CD4-positive, alpha-beta T cell (primary cell): ENCODE measurements around the gene SERPINE2. TPM values are rescaled to one million over a fixed set of nuclear protein-coding genes. Genes with fewer than 3 reads are reported as not detected.
A peak's percentile ranks its signal among the peaks of the same experiment; 100 is the strongest.

Experiments
- ATAC-seq: fragments of 200-7000 bp; cut with Tn5 transposase; one replicate; pipeline ENCODE4 v1.10.0; 2022; ENCODE audit warnings: mild to moderate bottlenecking; ENCODE audit not compliant: poor library complexity
- CTCF ChIA-PET: fragments of 350-600 bp; sonication (Branson Sonifier 250); formaldehyde crosslinking; loops from one replicate; lab custom pipeline; 2021; ENCODE audit warnings: antibody characterized with exemption, inconsistent platforms; lab: Charles Lee
- POLR2A ChIA-PET: fragments of 350-600 bp; sonication (Branson Sonifier 250); formaldehyde crosslinking; loops from one replicate; lab custom pipeline; 2021; ENCODE audit warnings: antibody characterized with exemption, inconsistent platforms; lab: Charles Lee
- DNase-seq, 14 experiments: peaks; one replicate each; pipeline ENCODE4 v3.0.0-alpha.2; 2013 to 2020; ENCODE audit warnings: mixed read lengths in 2 of 14
- H3K27ac ChIP-seq, 2 donors: one replicate each; pipeline versions ENCODE4 v1.5.1 to v1.7.0; 2013; ENCODE audit warnings: low read length in 2 of 2, low read depth in 1 of 2, mild to moderate bottlenecking in 1 of 2
- H3K27me3 ChIP-seq, 2 experiments: 1 replicate in 1 of 2; 2 replicates in 1 of 2; pipeline versions ENCODE4 v1.6.1 to v1.7.0; 2013; ENCODE audit warnings: low read length in 2 of 2, control low read depth in 1 of 2, mild to moderate bottlenecking in 1 of 2, moderate library complexity in 1 of 2; ENCODE audit not compliant: insufficient read depth in 2 of 2, control insufficient read depth in 1 of 2
- H3K36me3 ChIP-seq: one replicate; pipeline ENCODE4 v1.6.1; 2013; ENCODE audit warnings: low read length, control low read depth; ENCODE audit not compliant: insufficient read depth
- H3K4me1 ChIP-seq: one replicate; pipeline ENCODE4 v1.6.1; 2013; ENCODE audit warnings: low read length, control low read depth; ENCODE audit not compliant: insufficient read depth
- H3K4me3 ChIP-seq: one replicate; pipeline ENCODE4 v1.5.1; 2013; ENCODE audit warnings: mild to moderate bottlenecking, low read length, moderate library complexity
- H3K9me3 ChIP-seq, 2 experiments: 1 replicate in 1 of 2; 2 replicates in 1 of 2; pipeline versions ENCODE4 v1.6.1 to v1.7.0; 2013; ENCODE audit warnings: low read length in 2 of 2, mild to moderate bottlenecking in 2 of 2, control low read depth in 1 of 2, moderate library complexity in 1 of 2; ENCODE audit not compliant: control insufficient read depth in 1 of 2, insufficient read depth in 1 of 2
- H3K27ac Mint-ChIP-seq: one replicate; pipeline ENCODE4 v1.8.0; 2020; ENCODE audit warnings: mixed read lengths
- H3K27me3 Mint-ChIP-seq: one replicate; pipeline ENCODE4 v1.8.0; 2021; ENCODE audit warnings: mixed read lengths
- H3K36me3 Mint-ChIP-seq: one replicate; pipeline ENCODE4 v1.8.0; 2021; ENCODE audit warnings: low read depth, mixed read lengths
- H3K4me1 Mint-ChIP-seq: one replicate; pipeline ENCODE4 v1.8.0; 2021; ENCODE audit warnings: low read depth, mixed read lengths
- H3K4me3 Mint-ChIP-seq: one replicate; pipeline ENCODE4 v1.8.0; 2020; ENCODE audit warnings: mild to moderate bottlenecking, mixed read lengths
- H3K9me3 Mint-ChIP-seq: one replicate; pipeline ENCODE4 v1.8.0; 2020; ENCODE audit warnings: mixed read lengths
- intact Hi-C, 2 experiments: fragments of 100-400 bp; cut with DNase I in 1 of 2; cut with micrococcal nuclease in 1 of 2; formaldehyde crosslinking; loops; one replicate each; pipeline versions ENCODE4 v1.15.1 to v1.9.0; 2023 to 2025; cut with DNase I, micrococcal nuclease
- total RNA-seq, 174 experiments: library from RNA in 2 of 174; stranded (reverse) in 2 of 174; gene quantifications; one replicate each; pipeline ENCODE4 v1.2.3 and lab custom pipeline; 2021 to 2026
- TF ChIP-seq, protein P1 (sequence below): fragments of 200-600 bp; IDR thresholded peaks from one replicate; pipeline ENCODE4 v1.8.0; 2022; ENCODE audit warnings: antibody characterized with exemption, mild to moderate bottlenecking

SERPINE2 gene
- total RNA-seq, 2 experiments from 2014 or later: 5.1 to 7.3 TPM

DNA sequence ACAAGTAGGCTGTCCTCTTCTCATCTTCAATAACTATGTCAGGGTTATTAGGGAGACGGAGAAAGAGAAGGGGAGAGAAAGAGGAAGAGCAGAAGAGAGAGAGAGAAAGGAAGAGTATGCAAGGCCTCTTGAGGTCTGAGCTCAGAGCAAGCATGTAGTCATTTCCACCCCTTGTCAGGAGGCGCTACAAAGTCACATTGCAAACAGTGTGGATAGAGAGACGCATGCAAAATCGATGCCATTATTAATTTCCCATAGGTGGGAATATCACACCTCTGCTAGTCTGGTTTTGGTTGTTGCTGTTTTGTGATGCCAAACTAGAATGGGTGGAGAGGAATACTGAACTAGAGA, 24.2 kb upstream of the SERPINE2 start:
- ChIA-PET CTCF (interaction anchor here (2.0 kb wide), 1 partner anchor 70 kb away, joined by 10 read pairs; no protein-coding TSS in a partner anchor), POLR2A (no interaction called here)
- Mint-ChIP-seq H3K27ac (no peak overlapping the region), H3K36me3 (no peaks in the 10 kb centered on the region), H3K27me3 (no peaks in the 10 kb centered on the region), H3K9me3 (no peaks in the 10 kb centered on the region), H3K4me1 (no peaks in the 10 kb centered on the region), H3K4me3 (no peak overlapping the region)
- Histone ChIP-seq H3K36me3 (no peaks in the 10 kb centered on the region), H3K27ac (no peak overlapping the region), H3K9me3 (no peaks in the 10 kb centered on the region), H3K27me3 (no peaks in the 10 kb centered on the region), H3K4me3 (no peak overlapping the region), H3K4me1 (no peaks in the 10 kb centered on the region)
- DNase-seq (no peak), ATAC-seq (no peak)
- intact Hi-C loops: no loop called here
- TF ChIP-seq, protein P1, sequence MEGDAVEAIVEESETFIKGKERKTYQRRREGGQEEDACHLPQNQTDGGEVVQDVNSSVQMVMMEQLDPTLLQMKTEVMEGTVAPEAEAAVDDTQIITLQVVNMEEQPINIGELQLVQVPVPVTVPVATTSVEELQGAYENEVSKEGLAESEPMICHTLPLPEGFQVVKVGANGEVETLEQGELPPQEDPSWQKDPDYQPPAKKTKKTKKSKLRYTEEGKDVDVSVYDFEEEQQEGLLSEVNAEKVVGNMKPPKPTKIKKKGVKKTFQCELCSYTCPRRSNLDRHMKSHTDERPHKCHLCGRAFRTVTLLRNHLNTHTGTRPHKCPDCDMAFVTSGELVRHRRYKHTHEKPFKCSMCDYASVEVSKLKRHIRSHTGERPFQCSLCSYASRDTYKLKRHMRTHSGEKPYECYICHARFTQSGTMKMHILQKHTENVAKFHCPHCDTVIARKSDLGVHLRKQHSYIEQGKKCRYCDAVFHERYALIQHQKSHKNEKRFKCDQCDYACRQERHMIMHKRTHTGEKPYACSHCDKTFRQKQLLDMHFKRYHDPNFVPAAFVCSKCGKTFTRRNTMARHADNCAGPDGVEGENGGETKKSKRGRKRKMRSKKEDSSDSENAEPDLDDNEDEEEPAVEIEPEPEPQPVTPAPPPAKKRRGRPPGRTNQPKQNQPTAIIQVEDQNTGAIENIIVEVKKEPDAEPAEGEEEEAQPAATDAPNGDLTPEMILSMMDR: no peak

DNA sequence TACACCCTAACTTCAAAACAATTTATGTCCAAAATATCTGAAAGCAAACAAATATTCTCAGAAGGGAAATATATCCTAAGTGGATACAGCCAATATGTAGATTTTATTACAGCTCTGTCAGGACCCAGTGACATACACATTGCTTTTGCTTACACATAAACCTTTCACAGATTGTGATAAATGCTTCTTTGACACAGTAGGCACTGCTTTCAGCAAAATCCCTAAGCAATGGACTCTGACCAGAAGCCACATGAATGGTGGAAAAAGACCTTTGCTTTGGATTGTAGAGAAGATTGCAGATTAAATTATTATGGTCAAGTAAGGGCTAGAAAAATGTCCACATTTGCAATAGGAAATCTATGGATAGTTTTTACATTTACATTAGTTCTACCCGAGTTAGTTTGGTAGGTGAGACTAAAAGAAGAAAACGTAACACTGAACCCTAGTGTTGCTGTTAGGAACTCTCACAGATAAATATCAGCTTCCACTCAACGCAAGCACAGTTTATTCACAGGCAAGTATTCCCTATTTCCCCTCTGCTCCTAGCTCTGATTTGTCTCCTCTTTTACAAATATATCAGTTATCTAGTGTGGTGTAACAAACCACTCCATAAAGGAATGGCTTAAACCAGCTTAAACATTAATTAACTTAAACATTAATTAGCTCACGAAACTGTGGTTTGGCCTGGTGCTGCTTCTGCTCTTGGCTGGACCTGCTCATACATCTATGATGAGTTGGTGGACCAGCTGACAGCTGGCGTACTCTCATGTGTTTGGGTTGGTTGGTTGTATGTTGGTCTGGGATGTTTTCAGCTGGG, 23.6 kb upstream of the SERPINE2 start:
- ATAC-seq (no peak), DNase-seq (peak in 1 of 14 experiments; percentile 13)
- Histone ChIP-seq H3K36me3 (no peaks in the 10 kb centered on the region), H3K4me3 (no peak overlapping the region), H3K9me3 (no peaks in the 10 kb centered on the region), H3K4me1 (no peaks in the 10 kb centered on the region), H3K27me3 (no peaks in the 10 kb centered on the region), H3K27ac (no peak overlapping the region)
- H3K36me3 Mint-ChIP-seq: no peaks in the 10 kb centered on the region
- no peaks in the 10 kb centered on the region for H3K4me1 Mint-ChIP-seq
- H3K27ac Mint-ChIP-seq: no peak overlapping the region
- ChIA-PET POLR2A (no interaction called here), CTCF (interaction anchor here (2.0 kb wide), 1 partner anchor 69 kb away, joined by 10 read pairs; no protein-coding TSS in a partner anchor)
- intact Hi-C loops: loop anchor here (1.0 kb wide), 2 partner anchors 68 to 69 kb away; no protein-coding TSS in a partner anchor
- no peak overlapping the region for H3K4me3 Mint-ChIP-seq
- H3K9me3 Mint-ChIP-seq: no peaks in the 10 kb centered on the region
- H3K27me3 Mint-ChIP-seq: no peaks in the 10 kb centered on the region
- TF ChIP-seq, protein P1: peak; percentile 21

DNA sequence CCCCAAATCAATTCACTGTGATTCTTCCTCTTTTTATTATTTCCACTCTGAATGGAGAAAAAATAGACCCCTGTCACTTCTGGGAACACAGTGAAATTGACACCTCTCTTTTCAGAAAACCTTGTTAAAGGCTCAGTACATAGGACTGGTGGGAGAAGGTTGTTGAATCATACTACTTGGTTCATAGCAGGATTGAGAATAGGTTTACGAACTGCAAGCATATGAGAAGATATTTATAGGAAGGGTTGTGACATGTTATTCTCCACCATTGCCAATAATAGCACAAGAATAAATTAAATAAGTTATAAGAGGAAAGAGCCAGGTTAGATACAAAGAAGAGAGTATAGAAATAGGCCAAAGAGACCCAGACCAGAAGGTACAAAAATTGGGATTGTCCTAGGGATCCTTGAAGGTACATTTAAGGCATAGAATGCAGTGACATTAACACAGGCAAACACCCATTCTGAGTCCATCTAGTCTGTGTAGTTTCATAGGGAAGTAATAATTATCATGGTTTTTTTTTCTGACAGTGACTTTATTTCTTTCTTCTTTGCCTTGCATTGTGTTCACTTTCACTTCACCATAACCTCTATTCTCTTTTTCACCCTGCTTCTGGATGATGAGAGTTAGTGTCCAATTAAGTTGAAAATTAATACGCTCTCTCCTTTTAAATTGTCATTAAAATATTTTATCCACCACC, 21.8 kb upstream of the SERPINE2 start:
- H3K36me3 Mint-ChIP-seq: no peaks in the 10 kb centered on the region
- ChIA-PET POLR2A (no interaction called here), CTCF (interaction anchor here (2.0 kb wide), 1 partner anchor 67 kb away, joined by 10 read pairs; no protein-coding TSS in a partner anchor)
- no peaks in the 10 kb centered on the region for H3K4me1 ChIP-seq
- no peaks in the 10 kb centered on the region for H3K36me3 ChIP-seq
- H3K27me3 Mint-ChIP-seq: no peaks in the 10 kb centered on the region
- no peaks in the 10 kb centered on the region for H3K9me3 ChIP-seq
- no peak overlapping the region for H3K4me3 ChIP-seq
- ATAC-seq: no peak
- TF ChIP-seq, protein P1: no peak
- intact Hi-C loops: no loop called here
- H3K4me3 Mint-ChIP-seq: no peak overlapping the region
- no peak overlapping the region for H3K27ac Mint-ChIP-seq
- DNase-seq: no peak
- no peak overlapping the region for H3K27ac ChIP-seq
- H3K27me3 ChIP-seq: no peaks in the 10 kb centered on the region
- H3K9me3 Mint-ChIP-seq: peaks cover 2% of the 10 kb centered on the region
- no peaks in the 10 kb centered on the region for H3K4me1 Mint-ChIP-seq
